ENCODE data around the gene TMEM219. TPM values are rescaled to one million over a fixed set of nuclear protein-coding genes. Genes with fewer than 3 reads are reported as not detected.
"Not testable (repeated sequence)": the region's sequence is repeated elsewhere in the genome, so short reads cannot be mapped to it uniquely, and the experiment has no call there.

The TMEM219 gene
- polyA plus RNA-seq, 3 donors: 93.1 to 107 (median 96.3) TPM

GRCh38 chr16:30009990-30010843 lies 48.3 kb downstream of the TMEM219 start:
- no peak for DNase-seq (ENCODE audit: low read depth in 3 of 3, low spot score in 2 of 3)

DNA sequence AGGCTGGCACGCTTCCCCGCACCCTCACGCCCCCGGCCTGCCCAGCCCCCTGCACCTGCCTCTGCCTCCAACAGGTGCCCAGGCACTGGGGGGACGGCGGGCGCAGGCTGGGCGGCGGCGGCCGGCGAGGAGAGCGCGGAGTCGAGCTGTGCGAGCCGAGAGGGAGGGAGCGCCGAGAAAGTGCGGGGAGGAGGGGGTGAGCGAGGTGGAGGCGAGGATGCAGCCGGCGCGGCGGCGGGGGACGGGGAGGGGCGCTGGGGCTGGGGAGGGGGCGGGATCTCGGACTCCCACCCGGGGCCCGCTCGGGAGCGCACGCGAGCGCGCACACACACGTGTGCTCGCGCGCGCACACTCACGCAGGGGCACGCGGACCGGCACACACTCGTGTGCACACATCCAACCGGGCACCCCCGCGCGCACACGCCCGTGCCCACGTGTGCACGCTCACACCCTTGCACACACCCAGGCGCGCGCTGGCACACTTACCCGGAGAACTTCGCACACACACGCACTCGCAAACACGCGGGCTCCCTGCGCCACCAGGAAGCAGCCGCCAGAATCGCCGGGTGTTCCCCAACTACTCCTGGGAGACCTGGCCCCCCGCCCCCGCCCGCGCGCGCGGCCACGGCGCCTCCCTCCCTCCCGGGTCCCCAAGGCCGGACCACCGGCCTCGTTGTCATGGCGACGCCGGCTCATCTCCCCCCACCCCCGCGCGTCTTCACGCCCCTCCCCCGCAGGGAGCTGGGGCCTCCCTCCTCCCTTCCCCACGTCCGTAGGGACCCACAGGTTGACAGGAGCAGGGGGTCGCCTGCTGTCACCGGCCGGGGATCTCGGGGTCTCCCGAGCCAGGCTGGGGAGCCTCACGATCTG lies 49.2 kb downstream of the TMEM219 start, which contains the start of gene DOC2A:
DOC2A (minus strand) TSS at position 184 of the 870 bp plus-strand sequence. CDS start 805 bp downstream, outside the sequence.
- no peak for DNase-seq (ENCODE audit: low read depth in 3 of 3, low spot score in 2 of 3)

DNA sequence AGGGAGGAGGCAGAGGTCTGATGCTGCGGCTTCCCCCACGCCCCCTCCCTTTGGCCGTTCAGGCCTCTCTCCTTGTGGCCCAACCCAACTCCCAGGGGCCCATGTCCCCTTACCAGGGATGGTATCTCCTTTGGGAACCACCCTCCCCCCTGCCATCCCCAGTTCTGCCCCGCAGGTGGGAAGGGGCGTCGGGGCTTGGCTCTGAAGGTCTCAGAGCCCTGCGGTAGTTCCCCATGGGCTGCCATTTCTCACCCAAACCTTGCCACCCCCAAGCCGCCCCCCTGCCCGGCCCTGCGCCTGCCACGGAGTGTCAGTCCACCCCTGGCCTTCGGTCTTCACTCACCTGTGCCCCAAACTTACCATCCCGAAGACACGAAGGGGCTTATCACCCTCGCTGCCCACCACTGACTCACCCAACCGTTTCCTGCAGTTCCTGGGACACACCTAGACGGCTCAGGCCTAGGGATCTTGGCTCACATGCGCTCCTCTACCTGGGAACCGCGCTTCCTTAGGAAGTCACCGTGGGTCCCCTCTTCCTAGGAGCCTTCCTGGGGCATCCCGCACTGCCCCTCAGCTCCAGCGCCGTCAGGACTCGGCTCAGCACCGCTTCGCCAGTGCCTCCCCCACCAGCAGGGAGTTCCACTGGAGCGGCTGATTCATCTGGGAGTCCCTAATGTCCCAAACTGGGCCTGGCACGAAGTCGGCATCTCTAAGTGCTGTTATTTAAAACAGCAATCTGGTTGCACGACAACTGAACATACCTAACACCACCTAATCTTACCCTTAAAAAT lies 50.0 kb downstream of the TMEM219 start:
- DNase-seq (ENCODE audit: low read depth in 3 of 3, low spot score in 2 of 3): no peak

GRCh38 chr16:30012598-30012997 lies 50.7 kb downstream of the TMEM219 start:
- not testable (repeated sequence) for DNase-seq (ENCODE audit: low read depth in 3 of 3, low spot score in 2 of 3)

DNA sequence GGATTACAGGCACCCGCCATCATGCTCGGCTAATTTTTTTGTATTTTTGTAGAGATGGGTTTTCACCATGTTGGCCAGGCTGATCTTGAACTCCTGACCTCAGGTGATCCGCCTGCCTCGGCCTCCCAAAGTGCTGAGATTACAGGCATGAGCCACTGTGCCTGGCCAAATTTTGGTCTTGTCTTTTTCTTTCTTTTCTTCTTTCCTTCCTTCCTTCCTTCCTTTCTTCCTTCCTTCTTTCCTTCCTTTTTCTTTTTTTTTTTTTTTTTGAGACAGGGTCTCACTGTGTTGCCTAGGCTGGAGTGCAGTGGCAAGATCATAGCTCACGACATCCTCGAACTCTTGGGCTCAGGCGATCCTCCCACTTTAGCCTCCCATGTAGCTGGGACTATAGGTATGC lies 53.6 kb downstream of the TMEM219 start:
- not testable (repeated sequence) for DNase-seq (ENCODE audit: low read depth in 3 of 3, low spot score in 2 of 3)

DNA sequence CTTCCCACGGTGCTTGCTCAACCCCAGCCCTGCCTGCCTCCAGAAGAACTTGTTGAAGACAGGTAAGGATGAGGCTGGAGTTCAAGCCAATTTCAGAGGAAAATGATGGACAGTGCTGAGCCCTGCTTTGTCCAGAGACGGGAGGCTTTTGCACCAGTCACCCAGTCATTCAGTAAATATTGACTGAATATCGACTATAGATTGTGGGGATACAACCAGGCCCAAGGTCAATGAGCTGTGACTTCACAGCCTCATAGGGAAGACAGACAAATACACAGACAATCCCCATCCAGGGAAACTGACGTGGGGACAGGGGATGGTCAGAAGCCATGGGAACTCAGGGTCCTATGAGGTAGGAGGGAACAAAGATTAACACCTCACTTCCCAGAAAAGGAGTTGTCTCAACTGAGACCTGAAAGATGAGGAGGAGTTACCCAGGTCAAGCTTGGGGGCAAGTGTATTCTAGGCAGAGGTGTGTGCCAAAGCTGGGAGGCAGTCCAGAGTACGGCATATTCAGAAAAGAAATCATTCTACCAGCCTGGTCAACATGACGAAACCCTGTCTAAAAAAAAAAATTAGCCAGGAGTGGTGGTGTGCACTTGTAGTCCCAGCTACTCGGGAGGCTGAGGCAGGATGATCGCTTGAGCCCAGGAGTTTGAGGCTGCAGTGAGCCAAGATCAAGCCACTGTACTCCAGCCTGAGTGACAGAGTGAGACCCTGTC lies 54.8 kb downstream of the TMEM219 start:
- no peak for DNase-seq (ENCODE audit: low read depth in 3 of 3, low spot score in 2 of 3)

GRCh38 chr16:30017277-30017656 lies 55.4 kb downstream of the TMEM219 start:
- DNase-seq (ENCODE audit: low read depth in 3 of 3, low spot score in 2 of 3): no peak

- DNase-seq (ENCODE audit: low read depth in 3 of 3, low spot score in 2 of 3): not testable (repeated sequence)
These were observed 56.1 kb downstream of the TMEM219 start for GRCh38 chr16:30017937-30018336.

DNA sequence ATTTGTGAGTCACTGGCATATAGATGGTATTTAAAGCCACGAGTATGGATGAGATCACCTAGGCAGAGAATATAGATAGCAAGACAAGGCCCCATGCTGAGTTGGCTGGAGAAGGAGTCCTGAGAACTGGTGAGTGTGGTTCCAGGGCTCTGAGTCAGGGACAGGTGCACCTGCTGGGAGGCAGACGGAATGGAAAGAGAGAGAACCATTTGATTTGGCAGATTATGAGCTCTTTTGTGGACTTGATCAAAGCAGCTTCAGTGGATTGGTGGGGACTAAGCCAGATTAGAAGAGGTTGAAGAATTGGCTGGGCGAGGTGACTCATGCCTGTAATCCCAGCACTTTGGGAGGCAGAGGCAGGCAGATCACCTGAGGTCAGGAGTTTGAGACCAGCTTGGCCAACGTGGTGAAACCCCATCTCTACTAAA lies 56.9 kb downstream of the TMEM219 start:
- no peak for DNase-seq (ENCODE audit: low read depth in 3 of 3, low spot score in 2 of 3)

Other genes starting within 250 kb of the TMEM219 start
- gene C16orf54, start 216.1 kb upstream of the TMEM219 start, polyA plus RNA-seq (ENCODE audit: insufficient read length in 3 of 3): under 1 TPM; 0.17 to 0.28 (median 0.26) TPM
- under 1 TPM in 1 of 3 donors, not detected in 2; 0.06 TPM for gene ZG16, start 183.8 kb upstream of the TMEM219 start, polyA plus RNA-seq (ENCODE audit: insufficient read length in 3 of 3)
- gene KIF22, start 171.3 kb upstream of the TMEM219 start, polyA plus RNA-seq (ENCODE audit: insufficient read length in 3 of 3): 10 to 100 TPM; 67.5 to 70.9 (median 68.8) TPM
- gene MAZ, start 155.6 kb upstream of the TMEM219 start, polyA plus RNA-seq (ENCODE audit: insufficient read length in 3 of 3): 100 to 1,000 TPM; 273 to 320 (median 302) TPM
- 10 to 100 TPM in 1 of 3 donors, 1 to 10 TPM in 2; 6.5 to 12.4 (median 8.4) TPM for gene PRRT2, start 149.9 kb upstream of the TMEM219 start, polyA plus RNA-seq (ENCODE audit: insufficient read length in 3 of 3)
- 10 to 100 TPM; 28.0 to 30.5 (median 29.7) TPM for gene PAGR1, start 145.9 kb upstream of the TMEM219 start, polyA plus RNA-seq (ENCODE audit: insufficient read length in 3 of 3)
- gene MVP, start 141.6 kb upstream of the TMEM219 start, polyA plus RNA-seq (ENCODE audit: insufficient read length in 3 of 3): 10 to 100 TPM; 18.1 to 22.6 (median 20.0) TPM
- gene CDIPT, start 98.9 kb upstream of the TMEM219 start, polyA plus RNA-seq (ENCODE audit: insufficient read length in 3 of 3): 100 to 1,000 TPM in 1 of 3 donors, 10 to 100 TPM in 2; 85.9 to 102 (median 89.9) TPM
- 10 to 100 TPM in 1 of 3 donors, 1 to 10 TPM in 2; 9.0 to 10.8 (median 9.5) TPM for gene SEZ6L2, start 62.5 kb upstream of the TMEM219 start, polyA plus RNA-seq (ENCODE audit: insufficient read length in 3 of 3)
- under 1 TPM; 0.52 to 0.87 (median 0.54) TPM for gene ASPHD1, start 61.6 kb upstream of the TMEM219 start, polyA plus RNA-seq (ENCODE audit: insufficient read length in 3 of 3)
- 10 to 100 TPM; 13.8 to 15.7 (median 14.2) TPM for gene KCTD13, start 35.9 kb upstream of the TMEM219 start, polyA plus RNA-seq (ENCODE audit: insufficient read length in 3 of 3)
- 10 to 100 TPM; 33.6 to 36.9 (median 36.4) TPM for gene TAOK2, start 11.8 kb downstream of the TMEM219 start, polyA plus RNA-seq (ENCODE audit: insufficient read length in 3 of 3)
- gene HIRIP3, start 33.5 kb downstream of the TMEM219 start, polyA plus RNA-seq (ENCODE audit: insufficient read length in 3 of 3): 10 to 100 TPM; 16.2 to 18.8 (median 18.0) TPM
- gene INO80E, start 34.2 kb downstream of the TMEM219 start, polyA plus RNA-seq (ENCODE audit: insufficient read length in 3 of 3): 10 to 100 TPM; 34.5 to 37.9 (median 36.7) TPM
- 1 to 10 TPM; 1.6 to 2.3 (median 1.7) TPM for gene DOC2A, start 48.9 kb downstream of the TMEM219 start, polyA plus RNA-seq (ENCODE audit: insufficient read length in 3 of 3)
- not detected for gene C16orf92, start 61.1 kb downstream of the TMEM219 start, polyA plus RNA-seq (ENCODE audit: insufficient read length in 3 of 3)
- under 1 TPM; 0.60 to 0.93 (median 0.90) TPM for gene TLCD3B, start 69.2 kb downstream of the TMEM219 start, polyA plus RNA-seq (ENCODE audit: insufficient read length in 3 of 3)
- gene ALDOA, start 103.7 kb downstream of the TMEM219 start, polyA plus RNA-seq (ENCODE audit: insufficient read length in 3 of 3): 100 to 1,000 TPM; 451 to 496 (median 456) TPM
- gene PPP4C, start 113.9 kb downstream of the TMEM219 start, polyA plus RNA-seq (ENCODE audit: insufficient read length in 3 of 3): 10 to 100 TPM; 80.0 to 95.1 (median 92.9) TPM
- gene TBX6, start 129.8 kb downstream of the TMEM219 start, polyA plus RNA-seq (ENCODE audit: insufficient read length in 3 of 3): under 1 TPM; 0.65 to 0.88 (median 0.79) TPM
- 10 to 100 TPM; 41.4 to 49.2 (median 42.2) TPM for gene YPEL3, start 134.1 kb downstream of the TMEM219 start, polyA plus RNA-seq (ENCODE audit: insufficient read length in 3 of 3)
- gene GDPD3, start 151.5 kb downstream of the TMEM219 start, polyA plus RNA-seq (ENCODE audit: insufficient read length in 3 of 3): 1 to 10 TPM; 8.5 to 9.9 (median 9.8) TPM
- 10 to 100 TPM; 71.4 to 92.7 (median 84.1) TPM for gene MAPK3, start 161.1 kb downstream of the TMEM219 start, polyA plus RNA-seq (ENCODE audit: insufficient read length in 3 of 3)
- 1 to 10 TPM; 7.2 to 9.9 (median 9.3) TPM for gene CORO1A, start 221.5 kb downstream of the TMEM219 start, polyA plus RNA-seq (ENCODE audit: insufficient read length in 3 of 3)
- 10 to 100 TPM; 24.1 to 27.7 (median 26.4) TPM for gene BOLA2B, start 231.6 kb downstream of the TMEM219 start, polyA plus RNA-seq (ENCODE audit: insufficient read length in 3 of 3)
- gene SLX1A, start 231.8 kb downstream of the TMEM219 start, polyA plus RNA-seq (ENCODE audit: insufficient read length in 3 of 3): 10 to 100 TPM; 14.8 to 17.2 (median 16.3) TPM
- 10 to 100 TPM in 2 of 3 donors, 1 to 10 TPM in 1; 2.2 to 13.9 (median 11.9) TPM for gene SULT1A3, start 237.2 kb downstream of the TMEM219 start, polyA plus RNA-seq (ENCODE audit: insufficient read length in 3 of 3)

Measured in right renal cortex interstitium (tissue), 3 donors.